Duodenal mucosa (tissue), 2 donors: ENCODE results near the gene OTOA.

Experiments
- H3K27ac ChIP-seq: one replicate; pipeline ENCODE4 v1.7.0; 2013; ENCODE audit warnings: low read depth, low read length
- H3K27me3 ChIP-seq, 2 donors: one replicate each; pipeline ENCODE4 v1.7.0; 2013; ENCODE audit warnings: low read length in 2 of 2, control low read depth in 1 of 2; ENCODE audit not compliant: insufficient read depth in 2 of 2, control insufficient read depth in 1 of 2
- H3K36me3 ChIP-seq, 2 donors: one replicate each; pipeline ENCODE4 v1.7.0; 2013; ENCODE audit warnings: low read length in 2 of 2, control low read depth in 1 of 2; ENCODE audit not compliant: insufficient read depth in 2 of 2, control insufficient read depth in 1 of 2
- H3K4me1 ChIP-seq, 2 donors: one replicate each; pipeline ENCODE4 v1.7.0; 2013; ENCODE audit warnings: low read length in 2 of 2, control low read depth in 1 of 2; ENCODE audit not compliant: insufficient read depth in 2 of 2, control insufficient read depth in 1 of 2
- H3K4me3 ChIP-seq, 2 donors: one replicate each; pipeline ENCODE4 v1.7.0; 2013; ENCODE audit warnings: low read length in 2 of 2, low read depth in 1 of 2
- H3K9ac ChIP-seq, 2 donors: one replicate each; pipeline ENCODE4 v1.7.0; 2013; ENCODE audit warnings: low read length in 2 of 2, low read depth in 1 of 2
- H3K9me3 ChIP-seq, 2 donors: one replicate each; pipeline ENCODE4 v1.7.0; 2013; ENCODE audit warnings: low read length in 2 of 2, control low read depth in 1 of 2; ENCODE audit not compliant: control insufficient read depth in 1 of 2

The OTOA gene

GRCh38 chr16:21697032-21697431 lies 33.3 kb downstream of the OTOA start:
- Histone ChIP-seq H3K4me1 (no peaks in the 10 kb centered on the region), H3K27ac (no peak overlapping the region), H3K27me3 (no peaks in the 10 kb centered on the region), H3K9ac (no peak overlapping the region), H3K4me3 (no peak overlapping the region), H3K36me3 (no peaks in the 10 kb centered on the region), H3K9me3 (no peaks in the 10 kb centered on the region)

GRCh38 chr16:21698169-21699032 lies 34.6 kb downstream of the OTOA start:
- no peak overlapping the region for H3K9ac ChIP-seq
- H3K27ac ChIP-seq, result no peak overlapping the region
- H3K4me3 ChIP-seq, result no peak overlapping the region
- H3K9me3 ChIP-seq, result no peaks in the 10 kb centered on the region
- H3K36me3 ChIP-seq, result no peaks in the 10 kb centered on the region
- no peaks in the 10 kb centered on the region for H3K4me1 ChIP-seq
- no peaks in the 10 kb centered on the region for H3K27me3 ChIP-seq

GRCh38 chr16:21701271-21701670 lies 37.5 kb downstream of the OTOA start:
- H3K36me3 ChIP-seq, result no peaks in the 10 kb centered on the region
- H3K4me3 ChIP-seq, result no peak overlapping the region
- peaks cover 0 to 6% of the 10 kb centered on the region in 2 donors for H3K27me3 ChIP-seq
- H3K27ac ChIP-seq, result no peak overlapping the region
- no peaks in the 10 kb centered on the region for H3K9me3 ChIP-seq
- H3K4me1 ChIP-seq, result no peaks in the 10 kb centered on the region
- no peak overlapping the region for H3K9ac ChIP-seq

GRCh38 chr16:21702276-21702675 lies 38.5 kb downstream of the OTOA start:
- H3K27ac ChIP-seq, result no peak overlapping the region
- no peak overlapping the region for H3K9ac ChIP-seq
- no peaks in the 10 kb centered on the region for H3K36me3 ChIP-seq
- no peak overlapping the region for H3K4me3 ChIP-seq
- no peaks in the 10 kb centered on the region for H3K4me1 ChIP-seq
- no peaks in the 10 kb centered on the region for H3K9me3 ChIP-seq
- H3K27me3 ChIP-seq, result peaks cover 0 to 6% of the 10 kb centered on the region in 2 donors

GRCh38 chr16:21703156-21703555 lies 39.4 kb downstream of the OTOA start:
- no peak overlapping the region for H3K9ac ChIP-seq
- H3K9me3 ChIP-seq, result no peaks in the 10 kb centered on the region
- H3K4me1 ChIP-seq, result no peaks in the 10 kb centered on the region
- no peak overlapping the region for H3K4me3 ChIP-seq
- H3K27me3 ChIP-seq, result peaks cover 0 to 6% of the 10 kb centered on the region in 2 donors
- no peaks in the 10 kb centered on the region for H3K36me3 ChIP-seq
- H3K27ac ChIP-seq, result no peak overlapping the region

- Histone ChIP-seq H3K4me3 (no peak overlapping the region), H3K9ac (no peak overlapping the region), H3K36me3 (no peaks in the 10 kb centered on the region), H3K9me3 (no peaks in the 10 kb centered on the region), H3K27ac (no peak overlapping the region), H3K27me3 (peaks cover 0 to 6% of the 10 kb centered on the region in 2 donors), H3K4me1 (peaks cover 0 to 4% of the 10 kb centered on the region in 2 donors)
Observed at GRCh38 chr16:21703589-21704174, 39.9 kb downstream of the OTOA start.

- no peak overlapping the region for H3K27ac ChIP-seq
- H3K4me1 ChIP-seq, result peaks cover 0 to 4% of the 10 kb centered on the region in 2 donors
- no peak overlapping the region for H3K9ac ChIP-seq
- no peaks in the 10 kb centered on the region for H3K36me3 ChIP-seq
- H3K4me3 ChIP-seq, result no peak overlapping the region
- peaks cover 0 to 6% of the 10 kb centered on the region in 2 donors for H3K27me3 ChIP-seq
- no peaks in the 10 kb centered on the region for H3K9me3 ChIP-seq
Observed at GRCh38 chr16:21704266-21704665, 40.5 kb downstream of the OTOA start.

- H3K4me1 ChIP-seq, result peaks cover 0 to 4% of the 10 kb centered on the region in 2 donors
- no peaks in the 10 kb centered on the region for H3K36me3 ChIP-seq
- H3K4me3 ChIP-seq, result no peak overlapping the region
- H3K27me3 ChIP-seq, result peaks cover 0 to 6% of the 10 kb centered on the region in 2 donors
- no peak overlapping the region for H3K9ac ChIP-seq
- no peak overlapping the region for H3K27ac ChIP-seq
- H3K9me3 ChIP-seq, result no peaks in the 10 kb centered on the region
Observed at GRCh38 chr16:21704733-21705132, 41.0 kb downstream of the OTOA start.

GRCh38 chr16:21708533-21709115 lies 44.9 kb downstream of the OTOA start:
- H3K27me3 ChIP-seq, result peaks cover 0 to 6% of the 10 kb centered on the region in 2 donors
- no peaks in the 10 kb centered on the region for H3K36me3 ChIP-seq
- no peak overlapping the region for H3K4me3 ChIP-seq
- no peaks in the 10 kb centered on the region for H3K9me3 ChIP-seq
- H3K4me1 ChIP-seq, result peaks cover 0 to 4% of the 10 kb centered on the region in 2 donors
- H3K9ac ChIP-seq, result no peak overlapping the region
- no peak overlapping the region for H3K27ac ChIP-seq

GRCh38 chr16:21710938-21711337 lies 47.2 kb downstream of the OTOA start:
- H3K27ac ChIP-seq, result no peak overlapping the region
- H3K27me3 ChIP-seq, result no peaks in the 10 kb centered on the region
- H3K4me3 ChIP-seq, result no peak overlapping the region
- no peaks in the 10 kb centered on the region for H3K36me3 ChIP-seq
- no peaks in the 10 kb centered on the region for H3K9me3 ChIP-seq
- peaks cover 0 to 4% of the 10 kb centered on the region in 2 donors for H3K4me1 ChIP-seq
- H3K9ac ChIP-seq, result no peak overlapping the region
